Right lobe of liver (tissue), 6 donors: ENCODE measurements around the gene WNT1. TPM values are rescaled to one million over a fixed set of nuclear protein-coding genes. Genes with fewer than 3 reads are reported as not detected.
A peak's percentile ranks its signal among the peaks of the same experiment; 100 is the strongest.

Experiments used
- ATAC-seq, 4 donors: fragments of 200-7000 bp; cut with Tn5 transposase; one replicate each; pipeline ENCODE4 v1.9.1; 2020; ENCODE audit warnings: mild to moderate bottlenecking in 4 of 4, moderate library complexity in 4 of 4
- DNase-seq, 3 donors: peaks; one replicate each; pipeline ENCODE4 v3.0.0-alpha.2; 2020
- H3K27ac ChIP-seq, 3 donors: fragments of 200-600 bp; one replicate each; pipeline ENCODE4 v1.8.0; 2022
- H3K27me3 ChIP-seq, 2 donors: fragments of 200-600 bp; one replicate each; pipeline ENCODE4 v1.8.0; 2022
- H3K36me3 ChIP-seq, 4 donors: fragments of 200-600 bp; sonication (generic) in 1 of 4; one replicate each; pipeline versions ENCODE4 v1.5.1 to v1.8.0; 2017 to 2022; ENCODE audit warnings: control low read depth in 1 of 4
- H3K4me1 ChIP-seq, 4 donors: fragments of 200-600 bp; sonication (generic) in 1 of 4; one replicate each; pipeline versions ENCODE4 v1.5.1 to v1.8.0; 2017 to 2022; ENCODE audit warnings: control low read depth in 1 of 4
- H3K4me3 ChIP-seq, 3 donors: fragments of 200-600 bp; one replicate each; pipeline ENCODE4 v1.8.0; 2022
- H3K9me3 ChIP-seq, 4 donors: fragments of 200-600 bp; sonication (generic) in 1 of 4; one replicate each; pipeline versions ENCODE4 v1.5.1 to v1.8.0; 2017 to 2022; ENCODE audit warnings: control low read depth in 1 of 4
- CTCF ChIP-seq, 4 donors: fragments of 200-600 bp in 3 of 4; fragments of 450-650 bp in 1 of 4; IDR thresholded peaks; one replicate each; pipeline versions ENCODE4 v1.5.1 to v1.8.0; 2016 to 2022; ENCODE audit warnings: antibody characterized with exemption in 4 of 4, mild to moderate bottlenecking in 2 of 4
- POLR2A ChIP-seq: fragments of 450-650 bp; IDR thresholded peaks from one replicate; pipeline ENCODE4 v1.6.1; 2017; ENCODE audit warnings: antibody characterized with exemption, mild to moderate bottlenecking
- WGBS: methylation state at CpG from one replicate; pipeline ENCODE4 v1.1.6; 2018; ENCODE audit warnings: low coverage, low lambda C conversion rate; ENCODE audit not compliant: insufficient coverage; ENCODE audit errors: missing lambda C conversion rate; 5-methylcytosine and 5-hydroxymethylcytosine counted together
- intact Hi-C, 2 donors: fragments of 100-400 bp; cut with DNase I; formaldehyde crosslinking; loops; one replicate each; pipeline versions ENCODE4 v1.11.2 to v1.14.1; 2022
- total RNA-seq, 6 experiments: library from RNA; depleted of rRNA in 2 of 6; stranded (reverse); fragments of >200 nt in 2 of 6; fragmentation: NEBNext Ultra II Directional in 3 of 6; extraction: Animal tissue kit (Norgen Biotek cat#: 25700) in 3 of 6; gene quantifications; one replicate each; pipeline versions ENCODE4 v1.1.0 to v1.2.4, GENCODE V29; 2016 to 2023
- donor health status: DM: no; HTN: yes; CAD: no.
- donor health status: DM: no; HTN: no; CAD: no.
- donor health status: DM: no; HTN: no; CAD: no.
- donor health status: DM: no; HTN: yes; CAD: no.
- donor health status: DM: no; HTN: yes; CAD: no.

Gene WNT1
- total RNA-seq, 6 experiments from 2014 or later, result not detected

GRCh38 chr12:48956279-48957140, 21.6 kb upstream of the WNT1 start:
- peak overlapping the region; percentile 56 to 62 (median 62) for H3K27ac ChIP-seq
- WGBS, result 14% methylated on average over 15 of the region's 29 CpGs
- H3K27me3 ChIP-seq, result no peaks in the 10 kb centered on the region
- peaks cover 0 to 6% (median 0%) of the 10 kb centered on the region in 4 donors for H3K36me3 ChIP-seq
- H3K4me1 ChIP-seq, result peaks cover 0 to 4% (median 0%) of the 10 kb centered on the region in 4 donors
- DNase-seq (peak in 2 of 3 donors; percentile 75 to 76), ATAC-seq (peak; percentile 53 to 81 (median 74))
- intact Hi-C loops, result no loop called here
- no peaks in the 10 kb centered on the region for H3K9me3 ChIP-seq
- TF ChIP-seq POLR2A (no peak), CTCF (IDR thresholded peaks at IDR 0.05) (no peak)
- H3K4me3 ChIP-seq, result peak overlapping the region; percentile 87 to 98 (median 94)

- ATAC-seq, result peak; percentile 95 to 98 (median 96)
- peak; percentile 96 to 97 (median 96) for DNase-seq
- Histone ChIP-seq H3K27me3 (no peaks in the 10 kb centered on the region), H3K36me3 (peaks cover 0 to 6% (median 0%) of the 10 kb centered on the region in 4 donors), H3K27ac (peak within 1 kb of the TSS; percentile 56 to 62 (median 62)), H3K9me3 (no peaks in the 10 kb centered on the region), H3K4me1 (peaks cover 0 to 4% (median 0%) of the 10 kb centered on the region in 4 donors), H3K4me3 (peak within 1 kb of the TSS; percentile 87 to 98 (median 94))
- intact Hi-C loops, result no loop called here
- TF ChIP-seq POLR2A, result peak; percentile 70
- TF ChIP-seq CTCF (IDR thresholded peaks at IDR 0.05), result no peak
- WGBS, result 2% methylated on average over 30 of the region's 58 CpGs
These were observed 20.7 kb upstream of the WNT1 start, which contains the start of gene ARF3 for GRCh38 chr12:48957141-48958048. Gene ARF3 (minus strand): TSS chr12:48957487. CDS start chr12:48941095, 16,392 bp downstream.

- peak overlapping the region; percentile 87 to 98 (median 94) for H3K4me3 ChIP-seq
- TF ChIP-seq CTCF (IDR thresholded peaks at IDR 0.05) (no peak), POLR2A (no peak)
- ATAC-seq (no peak), DNase-seq (no peak)
- no peaks in the 10 kb centered on the region for H3K9me3 ChIP-seq
- peaks cover 0 to 4% (median 0%) of the 10 kb centered on the region in 4 donors for H3K4me1 ChIP-seq
- no peak overlapping the region for H3K27ac ChIP-seq
- peaks cover 0 to under 1% (median 0%) of the 10 kb centered on the region in 4 donors for H3K36me3 ChIP-seq
- WGBS, result 12% methylated on average over 3 of the region's 3 CpGs
- H3K27me3 ChIP-seq, result no peaks in the 10 kb centered on the region
- intact Hi-C loops, result no loop called here
These were observed 20.1 kb upstream of the WNT1 start for GRCh38 chr12:48958049-48958388.

- DNase-seq, result no peak
- intact Hi-C loops, result no loop called here
- WGBS, result 28% methylated on average over 2 of the region's 3 CpGs
These were observed 17.3 kb upstream of the WNT1 start for GRCh38 chr12:48960834-48961233.

More at GRCh38 chr12:48960834-48961233, 17.3 kb upstream of the WNT1 start:
- no peaks in the 10 kb centered on the region for H3K9me3 ChIP-seq
- no peak for TF ChIP-seq CTCF (IDR thresholded peaks at IDR 0.05)
- no peaks in the 10 kb centered on the region for H3K36me3 ChIP-seq
- no peak overlapping the region for H3K27ac ChIP-seq
- no peak for ATAC-seq
- H3K4me3 ChIP-seq, result no peak overlapping the region
- no peaks in the 10 kb centered on the region for H3K27me3 ChIP-seq
- H3K4me1 ChIP-seq, result peaks cover 0 to 4% (median 0%) of the 10 kb centered on the region in 4 donors
